Lung (tissue), 12 donors: ENCODE data around the gene IFITM1. TPM values are rescaled to one million over a fixed set of nuclear protein-coding genes. Genes with fewer than 3 reads are reported as not detected.
A peak's percentile ranks its signal among the peaks of the same experiment; 100 is the strongest.

Experiments used
- ATAC-seq: fragments of 200-7000 bp; cut with Tn5 transposase; one replicate; pipeline ENCODE4 v1.9.1; 2020; ENCODE audit warnings: moderate number of reproducible peaks; ENCODE audit not compliant: insufficient read depth, low FRiP score
- DNase-seq, 3 donors: peaks; one replicate each; pipeline ENCODE4 v3.0.0-alpha.2; 2013 to 2017
- H3K27ac ChIP-seq, 2 donors: one replicate each; pipeline ENCODE4 v1.5.1; 2013; ENCODE audit warnings: mild to moderate bottlenecking in 2 of 2, moderate library complexity in 2 of 2, control low read depth in 1 of 2, inconsistent platforms in 1 of 2, low read depth in 1 of 2, low read length in 1 of 2
- H3K27me3 ChIP-seq, 3 donors: one replicate each; pipeline ENCODE4 v1.5.1; 2013; ENCODE audit warnings: low read length in 2 of 3; ENCODE audit not compliant: control insufficient read depth in 3 of 3, insufficient read depth in 3 of 3
- H3K36me3 ChIP-seq, 4 donors: one replicate each; pipeline ENCODE4 v1.5.1; 2013; ENCODE audit warnings: low read length in 4 of 4, mild to moderate bottlenecking in 1 of 4, moderate library complexity in 1 of 4; ENCODE audit not compliant: control insufficient read depth in 4 of 4, insufficient read depth in 4 of 4
- H3K4me1 ChIP-seq, 5 donors: one replicate each; pipeline ENCODE4 v1.5.1; 2013; ENCODE audit warnings: low read length in 5 of 5, mild to moderate bottlenecking in 2 of 5, moderate library complexity in 1 of 5; ENCODE audit not compliant: control insufficient read depth in 5 of 5, insufficient read depth in 5 of 5
- H3K4me3 ChIP-seq: one replicate; pipeline ENCODE4 v1.5.1; 2013; ENCODE audit warnings: mild to moderate bottlenecking, control low read depth, moderate library complexity
- H3K9ac ChIP-seq, 2 donors: one replicate each; pipeline ENCODE4 v1.5.1; 2013; ENCODE audit warnings: low read length in 2 of 2, control low read depth in 1 of 2; ENCODE audit not compliant: insufficient read depth in 1 of 2
- H3K9me3 ChIP-seq, 4 donors: one replicate each; pipeline ENCODE4 v1.5.1; 2013; ENCODE audit warnings: low read length in 3 of 4, mild to moderate bottlenecking in 1 of 4, moderate library complexity in 1 of 4; ENCODE audit not compliant: control insufficient read depth in 4 of 4, insufficient read depth in 3 of 4
- WGBS, 2 donors: extraction: QIAGEN DNeasy Blood & Tissue Kit; methylation state at CpG; one replicate each; pipeline ENCODE4 v1.1.7; 2013; 5-methylcytosine and 5-hydroxymethylcytosine counted together
- polyA plus RNA-seq, 2 donors: library from polyadenylated mRNA; stranded (reverse); fragments of 200-250 nt; gene quantifications; one replicate each; pipeline ENCODE4 v1.2.1, GENCODE V29; 2013
- total RNA-seq, 2 donors: library from RNA; depleted of rRNA in 1 of 2; stranded (reverse); fragments of >200 nt in 1 of 2; gene quantifications; one replicate each; pipeline ENCODE4 v1.2.1, GENCODE V29; 2014 to 2021
- TF ChIP-seq, protein P1 (sequence below): IDR thresholded peaks from 2 replicates; pipeline ENCODE4 v1.5.1; 2012; ENCODE audit warnings: mild to moderate bottlenecking; ENCODE audit errors: control extremely low read depth, extremely low read depth
- donor health status: control.
- donor health status: control.
- donor health status: Bipolar disorder and iron deficiency.
- donor health status: healthy.
- donor health status: DM: yes; HTN: yes; CAD: no.

IFITM1 gene
- total and polyA plus RNA-seq, 4 donors = 53.3 to 531 (median 189) TPM

DNA sequence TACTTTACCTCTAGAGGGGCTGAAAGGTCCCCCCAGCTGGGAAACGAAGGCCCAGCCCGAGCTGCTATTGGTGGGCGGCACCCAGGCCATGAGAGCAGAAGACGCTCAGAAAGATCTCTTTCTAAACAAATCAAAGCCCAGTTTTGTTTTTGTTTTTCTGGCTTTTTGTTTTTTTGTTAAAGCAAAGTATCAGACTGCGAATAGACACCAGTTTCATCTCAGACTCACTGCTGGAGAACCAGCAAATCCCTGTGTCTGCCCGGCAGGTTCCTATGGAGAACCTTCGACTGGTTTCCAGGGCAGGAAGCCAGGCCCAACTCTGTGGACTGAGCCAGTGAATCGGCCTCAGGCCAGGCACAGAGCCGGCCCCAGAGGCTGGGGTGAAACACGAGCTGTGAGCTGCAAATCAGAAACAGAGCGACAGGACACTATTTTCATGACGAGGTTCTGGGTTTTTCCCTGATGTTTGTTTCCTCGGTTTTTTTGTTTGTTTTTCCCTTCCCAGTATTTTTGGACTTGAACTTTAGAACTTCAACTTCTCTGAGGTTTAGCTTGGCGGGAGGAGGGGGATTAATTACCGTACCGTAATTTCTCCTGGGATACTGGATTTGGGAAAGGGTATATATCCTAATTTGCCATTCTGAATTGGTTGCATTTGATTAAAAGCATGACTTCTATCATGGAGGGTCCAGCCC lies 39.5 kb downstream of the IFITM1 start:
- H3K36me3 ChIP-seq = peaks cover 0 to 16% (median 1%) of the 10 kb centered on the region in 4 donors
- H3K27ac ChIP-seq = peak overlapping the region; percentile 63 to 87
- ATAC-seq (no peak), DNase-seq (peak; percentile 85 to 97 (median 91))
- no peaks in the 10 kb centered on the region for H3K27me3 ChIP-seq
- WGBS, 2 donors = 36 to 55% methylated on average over 16 of the region's 16 CpGs
- peaks cover 0 to 3% (median 0%) of the 10 kb centered on the region in 4 donors for H3K9me3 ChIP-seq
- TF ChIP-seq, protein P1, sequence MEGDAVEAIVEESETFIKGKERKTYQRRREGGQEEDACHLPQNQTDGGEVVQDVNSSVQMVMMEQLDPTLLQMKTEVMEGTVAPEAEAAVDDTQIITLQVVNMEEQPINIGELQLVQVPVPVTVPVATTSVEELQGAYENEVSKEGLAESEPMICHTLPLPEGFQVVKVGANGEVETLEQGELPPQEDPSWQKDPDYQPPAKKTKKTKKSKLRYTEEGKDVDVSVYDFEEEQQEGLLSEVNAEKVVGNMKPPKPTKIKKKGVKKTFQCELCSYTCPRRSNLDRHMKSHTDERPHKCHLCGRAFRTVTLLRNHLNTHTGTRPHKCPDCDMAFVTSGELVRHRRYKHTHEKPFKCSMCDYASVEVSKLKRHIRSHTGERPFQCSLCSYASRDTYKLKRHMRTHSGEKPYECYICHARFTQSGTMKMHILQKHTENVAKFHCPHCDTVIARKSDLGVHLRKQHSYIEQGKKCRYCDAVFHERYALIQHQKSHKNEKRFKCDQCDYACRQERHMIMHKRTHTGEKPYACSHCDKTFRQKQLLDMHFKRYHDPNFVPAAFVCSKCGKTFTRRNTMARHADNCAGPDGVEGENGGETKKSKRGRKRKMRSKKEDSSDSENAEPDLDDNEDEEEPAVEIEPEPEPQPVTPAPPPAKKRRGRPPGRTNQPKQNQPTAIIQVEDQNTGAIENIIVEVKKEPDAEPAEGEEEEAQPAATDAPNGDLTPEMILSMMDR = no peak
- peaks cover 0 to 32% (median 8%) of the 10 kb centered on the region in 5 donors for H3K4me1 ChIP-seq
- H3K4me3 ChIP-seq = no peak overlapping the region
- peak overlapping the region in 1 of 2 donors; percentile 77 for H3K9ac ChIP-seq

DNA sequence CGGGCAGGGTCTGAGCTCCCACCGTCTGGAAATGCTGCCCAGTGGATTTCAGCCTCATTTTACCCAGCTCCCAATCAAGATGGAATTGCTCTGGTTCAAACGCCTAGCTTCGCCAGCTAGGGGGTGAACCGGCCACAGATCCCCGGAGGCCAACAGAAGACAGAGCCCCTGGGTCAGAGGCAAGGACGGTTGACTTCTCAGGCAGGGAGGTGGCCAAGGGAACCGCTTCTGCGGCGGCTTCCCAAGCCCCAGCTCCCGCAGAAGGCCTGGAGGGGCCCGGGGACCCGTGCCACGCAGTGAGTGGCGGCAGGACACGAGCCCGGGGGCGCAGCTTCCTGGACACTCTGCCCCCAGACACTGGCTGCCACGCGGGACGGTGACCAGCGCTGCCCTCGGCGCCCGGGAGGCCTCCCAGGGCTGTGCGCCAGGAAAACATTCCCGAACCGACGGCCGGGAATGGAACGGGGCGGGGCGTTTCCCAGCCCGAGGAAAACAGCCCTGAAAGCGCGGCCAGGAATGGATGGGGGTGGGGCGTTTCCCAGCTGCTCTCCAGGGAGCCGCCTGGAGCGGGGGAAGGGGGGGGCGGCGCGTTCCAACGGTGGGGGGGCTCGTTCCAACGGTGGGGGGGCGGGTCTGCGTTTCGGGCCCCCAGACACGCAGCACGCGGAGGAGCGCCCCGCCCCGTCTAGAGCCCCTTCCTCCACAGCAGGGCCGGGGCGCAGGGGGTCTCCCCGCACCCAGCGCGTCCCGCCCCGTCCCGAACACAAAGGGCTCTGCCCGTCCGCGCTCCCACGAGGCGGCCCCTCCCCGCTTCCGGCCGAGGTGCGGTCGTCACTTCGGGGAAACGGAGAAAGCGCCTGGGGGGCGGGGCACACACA lies 42.0 kb downstream of the IFITM1 start:
- peaks cover 0 to 6% (median 3%) of the 10 kb centered on the region in 4 donors for H3K9me3 ChIP-seq
- peaks cover 0 to 16% (median 1%) of the 10 kb centered on the region in 4 donors for H3K36me3 ChIP-seq
- H3K27me3 ChIP-seq = no peaks in the 10 kb centered on the region
- ATAC-seq (peak; percentile 78), DNase-seq (peak; percentile 98 to 99 (median 98))
- peaks cover 0 to 32% (median 8%) of the 10 kb centered on the region in 5 donors for H3K4me1 ChIP-seq
- no peak overlapping the region for H3K4me3 ChIP-seq
- TF ChIP-seq, protein P1 = no peak
- H3K9ac ChIP-seq = peak overlapping the region; percentile 27 to 84
- WGBS, 2 donors = 4% methylated on average over 39 to 76 of the region's 76 CpGs
- H3K27ac ChIP-seq = peak overlapping the region; percentile 93 to 96

DNA sequence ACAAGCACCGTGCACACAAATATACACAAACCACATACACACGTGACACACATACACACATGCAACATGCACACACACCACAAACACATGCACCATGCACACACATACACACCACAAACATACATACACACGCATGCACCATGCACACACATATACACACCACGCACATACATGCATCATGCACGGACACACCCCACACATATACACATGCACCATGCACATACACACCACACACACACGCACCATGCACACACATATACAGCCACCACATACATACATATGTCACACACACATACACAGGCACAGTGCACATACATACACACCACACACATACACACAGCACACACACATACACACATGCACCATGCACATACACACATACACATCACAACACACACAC lies 42.8 kb downstream of the IFITM1 start:
- H3K36me3 ChIP-seq = peaks cover 0 to 16% (median 1%) of the 10 kb centered on the region in 4 donors
- no peak overlapping the region for H3K4me3 ChIP-seq
- TF ChIP-seq, protein P1 = no peak
- no peak overlapping the region for H3K9ac ChIP-seq
- peaks cover 0 to 7% (median 4%) of the 10 kb centered on the region in 4 donors for H3K9me3 ChIP-seq
- no peak overlapping the region for H3K27ac ChIP-seq
- peaks cover 0 to 32% (median 8%) of the 10 kb centered on the region in 5 donors for H3K4me1 ChIP-seq
- DNase-seq = no peak
- H3K27me3 ChIP-seq = no peaks in the 10 kb centered on the region
- ATAC-seq = no peak
- 77 to 81% methylated on average over 6 of the region's 6 CpGs for WGBS, 2 donors
